ENCODE measurements around the gene SIGLEC6.
"Not testable (repeated sequence)": the region's sequence is repeated elsewhere in the genome, so short reads cannot be mapped to it uniquely, and the experiment has no call there.

The SIGLEC6 gene

GRCh38 chr19:51503896-51504295, 27.6 kb downstream of the SIGLEC6 start:
- TF ChIP-seq POLR2A (IDR thresholded peaks at IDR 0.05; ENCODE audit: low read depth, low read length) (no peak), POLR2AphosphoS5 (IDR thresholded peaks at IDR 0.05; ENCODE audit: low read depth, low read length) (no peak), SPI1 (IDR thresholded peaks at IDR 0.05; ENCODE audit: low read depth, low read length) (no peak), POU2F2 (IDR thresholded peaks at IDR 0.05; ENCODE audit: low read depth, low read length) (no peak), PAX5 (IDR thresholded peaks at IDR 0.05; ENCODE audit: insufficient read depth, low read length, severe bottlenecking) (no peak), TAF1 (IDR thresholded peaks at IDR 0.05; ENCODE audit: low read depth, low read length) (no peak)
- FAIRE-seq (no peak), DNase-seq (ENCODE audit: insufficient read length, low spot score) (no peak)

- FAIRE-seq (no peak), DNase-seq (ENCODE audit: insufficient read length, low spot score) (no peak)
- TF ChIP-seq PAX5 (IDR thresholded peaks at IDR 0.05; ENCODE audit: insufficient read depth, low read length, severe bottlenecking) (no peak), POLR2A (IDR thresholded peaks at IDR 0.05; ENCODE audit: low read depth, low read length) (no peak), SPI1 (IDR thresholded peaks at IDR 0.05; ENCODE audit: low read depth, low read length) (no peak), POLR2AphosphoS5 (IDR thresholded peaks at IDR 0.05; ENCODE audit: low read depth, low read length) (no peak)
Measured at GRCh38 chr19:51503286-51503817, 28.1 kb downstream of the SIGLEC6 start.

GRCh38 chr19:51501594-51502263, 29.7 kb downstream of the SIGLEC6 start, which contains the start of gene SIGLEC12:
SIGLEC12 (minus strand) TSS chr19:51501800; CDS start chr19:51501733, 67 bp downstream.
- no peak for DNase-seq (ENCODE audit: insufficient read length, low spot score)
- TF ChIP-seq TAF1 (IDR thresholded peaks at IDR 0.05; ENCODE audit: low read depth, low read length) (no peak), POU2F2 (IDR thresholded peaks at IDR 0.05; ENCODE audit: low read depth, low read length) (no peak), POLR2AphosphoS5 (IDR thresholded peaks at IDR 0.05; ENCODE audit: low read depth, low read length) (no peak), PAX5 (IDR thresholded peaks at IDR 0.05; ENCODE audit: insufficient read depth, low read length, severe bottlenecking) (no peak), SPI1 (IDR thresholded peaks at IDR 0.05; ENCODE audit: low read depth, low read length) (no peak)
- FAIRE-seq = no peak

GRCh38 chr19:51500931-51501330, 30.5 kb downstream of the SIGLEC6 start:
- not testable (repeated sequence) for FAIRE-seq; DNase-seq (ENCODE audit: insufficient read length, low spot score)

GRCh38 chr19:51497666-51498065, 33.8 kb downstream of the SIGLEC6 start:
- FAIRE-seq = no peak
- DNase-seq (ENCODE audit: insufficient read length, low spot score) = no peak

DNA sequence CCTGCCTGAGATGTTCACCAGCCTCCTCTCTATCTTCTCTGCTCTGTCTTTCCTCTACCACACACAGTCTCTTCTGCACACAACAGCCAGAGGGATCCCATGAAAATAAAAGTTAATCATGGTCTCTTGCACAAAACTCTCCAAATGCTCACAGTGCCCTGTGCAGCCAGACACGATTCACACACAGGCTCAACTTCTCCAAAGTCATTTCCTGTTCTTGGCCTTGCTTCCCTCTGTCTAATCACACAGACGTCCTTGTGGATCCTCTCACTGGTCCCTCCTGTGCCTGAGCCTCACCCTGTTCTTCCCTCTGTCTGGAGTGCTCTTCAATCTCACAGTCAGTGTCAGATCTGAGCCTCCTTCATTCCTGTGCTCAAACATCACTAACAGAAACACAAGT, 37.7 kb downstream of the SIGLEC6 start:
- TF ChIP-seq POLR2AphosphoS5 (IDR thresholded peaks at IDR 0.05; ENCODE audit: low read depth, low read length) (no peak), TAF1 (IDR thresholded peaks at IDR 0.05; ENCODE audit: low read depth, low read length) (no peak), SPI1 (IDR thresholded peaks at IDR 0.05; ENCODE audit: low read depth, low read length) (no peak), POLR2A (IDR thresholded peaks at IDR 0.05; ENCODE audit: low read depth, low read length) (no peak), POU2F2 (IDR thresholded peaks at IDR 0.05; ENCODE audit: low read depth, low read length) (no peak), PAX5 (IDR thresholded peaks at IDR 0.05; ENCODE audit: insufficient read depth, low read length, severe bottlenecking) (no peak)
- FAIRE-seq (no peak), DNase-seq (ENCODE audit: insufficient read length, low spot score) (no peak)

More at GRCh38 chr19:51497666-51498065, 33.8 kb downstream of the SIGLEC6 start:
- TF ChIP-seq POU2F2 (IDR thresholded peaks at IDR 0.05; ENCODE audit: low read depth, low read length) = no peak
- no peak for TF ChIP-seq POLR2AphosphoS5 (IDR thresholded peaks at IDR 0.05; ENCODE audit: low read depth, low read length)
- TF ChIP-seq POLR2A (IDR thresholded peaks at IDR 0.05; ENCODE audit: low read depth, low read length) = no peak
- TF ChIP-seq PAX5 (IDR thresholded peaks at IDR 0.05; ENCODE audit: insufficient read depth, low read length, severe bottlenecking) = no peak
- no peak for TF ChIP-seq SPI1 (IDR thresholded peaks at IDR 0.05; ENCODE audit: low read depth, low read length)
- TF ChIP-seq TAF1 (IDR thresholded peaks at IDR 0.05; ENCODE audit: low read depth, low read length) = no peak

DNA sequence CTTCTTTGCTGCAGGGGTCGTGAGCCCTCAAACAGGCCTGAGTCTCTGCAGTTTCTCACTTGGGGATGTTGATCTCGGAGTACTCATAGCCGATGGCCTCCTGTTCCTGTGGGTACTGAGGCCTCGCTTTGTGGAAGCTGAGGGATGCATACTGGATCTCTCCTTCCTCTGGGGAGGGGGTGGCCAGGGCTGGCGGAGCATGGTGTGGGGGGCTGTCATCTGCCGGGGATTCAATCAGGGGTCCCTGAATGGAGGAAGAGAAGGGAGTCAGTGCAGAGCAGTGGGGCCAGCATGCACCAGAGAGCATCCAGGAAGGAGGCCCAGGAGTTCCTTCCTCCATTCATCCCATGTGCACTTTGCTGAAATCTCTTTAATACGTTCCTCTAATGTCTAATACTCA, 39.9 kb downstream of the SIGLEC6 start:
- TF ChIP-seq POLR2AphosphoS5 (IDR thresholded peaks at IDR 0.05; ENCODE audit: low read depth, low read length) (no peak), SPI1 (IDR thresholded peaks at IDR 0.05; ENCODE audit: low read depth, low read length) (no peak), POLR2A (IDR thresholded peaks at IDR 0.05; ENCODE audit: low read depth, low read length) (no peak), TAF1 (IDR thresholded peaks at IDR 0.05; ENCODE audit: low read depth, low read length) (no peak), POU2F2 (IDR thresholded peaks at IDR 0.05; ENCODE audit: low read depth, low read length) (no peak), PAX5 (IDR thresholded peaks at IDR 0.05; ENCODE audit: insufficient read depth, low read length, severe bottlenecking) (no peak)
- DNase-seq (ENCODE audit: insufficient read length, low spot score) (no peak), FAIRE-seq (no peak)

DNA sequence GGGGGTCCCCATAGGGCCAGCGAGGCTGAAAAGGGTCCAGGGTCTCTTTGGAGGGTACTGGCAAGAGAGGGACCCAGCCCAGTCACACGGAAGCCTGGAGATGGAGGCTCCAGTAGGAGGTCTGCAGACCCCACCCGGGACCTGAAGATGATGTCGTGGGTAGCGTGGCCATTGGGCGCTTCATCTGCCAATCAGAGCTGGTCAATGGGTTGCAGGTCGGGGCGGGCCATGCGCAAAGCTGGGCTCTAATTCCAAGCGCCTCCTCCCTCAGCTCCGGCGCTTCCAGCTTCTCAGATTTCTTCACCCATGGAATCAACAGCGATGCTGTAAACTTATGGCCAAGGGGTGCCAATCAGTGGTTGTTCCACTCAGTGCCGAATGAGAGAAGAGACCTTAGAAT, 40.8 kb downstream of the SIGLEC6 start:
- DNase-seq (ENCODE audit: insufficient read length, low spot score) (no peak), FAIRE-seq (no peak)
- TF ChIP-seq POU2F2 (IDR thresholded peaks at IDR 0.05; ENCODE audit: low read depth, low read length) = no peak
- no peak for TF ChIP-seq SPI1 (IDR thresholded peaks at IDR 0.05; ENCODE audit: low read depth, low read length)
- no peak for TF ChIP-seq POLR2AphosphoS5 (IDR thresholded peaks at IDR 0.05; ENCODE audit: low read depth, low read length)
- TF ChIP-seq PAX5 (IDR thresholded peaks at IDR 0.05; ENCODE audit: insufficient read depth, low read length, severe bottlenecking) = no peak
- no peak for TF ChIP-seq TAF1 (IDR thresholded peaks at IDR 0.05; ENCODE audit: low read depth, low read length)
- no peak for TF ChIP-seq POLR2A (IDR thresholded peaks at IDR 0.05; ENCODE audit: low read depth, low read length)

- FAIRE-seq = no peak
- no peak for TF ChIP-seq POLR2A (IDR thresholded peaks at IDR 0.05; ENCODE audit: low read depth, low read length)
- no peak for TF ChIP-seq POU2F2 (IDR thresholded peaks at IDR 0.05; ENCODE audit: low read depth, low read length)
- TF ChIP-seq SPI1 (IDR thresholded peaks at IDR 0.05; ENCODE audit: low read depth, low read length) = no peak
- TF ChIP-seq PAX5 (IDR thresholded peaks at IDR 0.05; ENCODE audit: insufficient read depth, low read length, severe bottlenecking) = no peak
- no peak for TF ChIP-seq TAF1 (IDR thresholded peaks at IDR 0.05; ENCODE audit: low read depth, low read length)
- TF ChIP-seq POLR2AphosphoS5 (IDR thresholded peaks at IDR 0.05; ENCODE audit: low read depth, low read length) = no peak
- DNase-seq (ENCODE audit: insufficient read length, low spot score) = no peak
Measured at GRCh38 chr19:51489113-51489512, 42.4 kb downstream of the SIGLEC6 start.

DNA sequence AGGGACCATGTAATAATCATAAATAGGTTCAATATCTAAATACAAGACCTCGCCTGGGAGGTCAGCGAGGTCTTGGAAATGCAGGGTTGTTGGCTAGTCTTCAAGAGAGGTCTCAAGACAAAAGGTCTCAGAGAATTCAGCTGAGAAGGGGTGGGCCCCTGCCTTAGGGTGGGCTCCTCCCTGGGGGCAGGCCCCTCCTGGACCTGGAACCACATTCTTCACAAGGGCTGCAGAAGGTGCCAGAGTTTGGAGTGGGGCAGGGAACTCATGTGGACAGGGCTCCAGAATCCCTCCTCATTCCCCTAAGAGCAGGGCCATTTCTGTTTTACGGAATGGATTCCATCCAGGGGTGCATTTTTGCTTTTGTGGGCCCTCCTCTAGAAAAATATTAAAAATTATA, 43.0 kb downstream of the SIGLEC6 start:
- no peak for FAIRE-seq
- no peak for TF ChIP-seq TAF1 (IDR thresholded peaks at IDR 0.05; ENCODE audit: low read depth, low read length)
- TF ChIP-seq POU2F2 (IDR thresholded peaks at IDR 0.05; ENCODE audit: low read depth, low read length) = no peak
- TF ChIP-seq PAX5 (IDR thresholded peaks at IDR 0.05; ENCODE audit: insufficient read depth, low read length, severe bottlenecking) = no peak
- DNase-seq (ENCODE audit: insufficient read length, low spot score) = no peak
